H1 (cell line): ENCODE data around the gene LRRTM4. TPM values are rescaled to one million over a fixed set of nuclear protein-coding genes. Genes with fewer than 3 reads are reported as not detected.

Experiments
- CTCF ChIA-PET: fragments of 300-600 bp; sonication (Branson Sonifier 250); formaldehyde crosslinking; loops from one replicate; lab custom pipeline; 2021; ENCODE audit not compliant: partially characterized antibody; lab: Charles Lee
- POLR2A ChIA-PET: fragments of 300-600 bp; sonication (Branson Sonifier 250); formaldehyde crosslinking; loops from one replicate; lab custom pipeline; 2021; ENCODE audit warnings: inconsistent platforms; ENCODE audit not compliant: partially characterized antibody; lab: Charles Lee
- DNase-seq, 2 experiments: peaks; one replicate each; pipeline versions ENCODE4 v3.0.0 to v3.0.0-alpha.2; 2010 to 2022; ENCODE audit warnings: low spot score in 2 of 2, low read depth in 1 of 2, mixed read lengths in 1 of 2
- FAIRE-seq: peaks from 2 replicates; lab custom pipeline; 2011; peaks lifted over from hg19 to GRCh38; lab: Jason Lieb, UNC
- H2AFZ ChIP-seq: 2 replicates; pipeline ENCODE4 v1.8.1; 2012; ENCODE audit warnings: low read length, inconsistent platforms
- H2AK5ac ChIP-seq: 2 replicates; pipeline ENCODE4 v1.6.1; 2013; ENCODE audit warnings: low read depth, low read length
- H2BK120ac ChIP-seq: replicated peaks from 2 replicates; pipeline ENCODE3; 2013; ENCODE audit warnings: low read depth, low read length, inconsistent platforms
- H2BK12ac ChIP-seq: 2 replicates; pipeline ENCODE4 v1.6.1; 2013; ENCODE audit warnings: low read depth, low read length
- H2BK15ac ChIP-seq: 2 replicates; pipeline ENCODE4 v1.6.1; 2013; ENCODE audit warnings: low read length
- H2BK20ac ChIP-seq: 2 replicates; pipeline ENCODE4 v1.6.1; 2013; ENCODE audit warnings: low read length
- H2BK5ac ChIP-seq: 2 replicates; pipeline ENCODE4 v1.6.1; 2013; ENCODE audit warnings: low read depth, low read length
- H3K14ac ChIP-seq: 2 replicates; pipeline ENCODE4 v1.6.1; 2013; ENCODE audit warnings: inconsistent platforms; ENCODE audit not compliant: insufficient read length
- H3K18ac ChIP-seq: 2 replicates; pipeline ENCODE4 v1.6.1; 2013; ENCODE audit warnings: low read length; ENCODE audit errors: extremely low read depth
- H3K23ac ChIP-seq: 2 replicates; pipeline ENCODE4 v1.6.1; 2013; ENCODE audit warnings: inconsistent platforms; ENCODE audit not compliant: insufficient read length
- H3K23me2 ChIP-seq: 2 replicates; pipeline ENCODE4 v1.6.1; 2013; ENCODE audit warnings: low read depth, low read length
- H3K27ac ChIP-seq: 2 replicates; pipeline ENCODE4 v1.6.1; 2011; ENCODE audit warnings: low read depth, low read length, inconsistent platforms
- H3K27me3 ChIP-seq, 4 experiments: replicated peaks in 1 of 4; 1 replicate in 1 of 4; 2 replicates in 3 of 4; pipeline versions ENCODE4 v1.6.1 to v1.8.1; 2011 to 2013; ENCODE audit warnings: low read length in 3 of 4, mild to moderate bottlenecking in 3 of 4, inconsistent platforms in 2 of 4, mixed read lengths in 2 of 4, moderate library complexity in 1 of 4; ENCODE audit not compliant: control insufficient read depth in 3 of 4, insufficient read depth in 3 of 4; ENCODE audit errors: extremely low read depth in 1 of 4
- H3K36me3 ChIP-seq, 4 experiments: 2 replicates each; pipeline versions ENCODE4 v1.6.1 to v1.8.1; 2011 to 2013; ENCODE audit warnings: mild to moderate bottlenecking in 4 of 4, low read length in 3 of 4, moderate library complexity in 2 of 4, control low read depth in 1 of 4, inconsistent platforms in 1 of 4; ENCODE audit not compliant: insufficient read depth in 4 of 4, control insufficient read depth in 2 of 4
- H3K4ac ChIP-seq: replicated peaks from 2 replicates; pipeline ENCODE3; 2013; ENCODE audit warnings: low read length, low read depth, mixed read lengths, inconsistent platforms; ENCODE audit not compliant: insufficient read length
- H3K4me1 ChIP-seq, 4 experiments: replicated peaks in 1 of 4; 1 replicate in 1 of 4; 2 replicates in 3 of 4; pipeline versions ENCODE4 v1.6.1 to v1.8.1; 2011 to 2013; ENCODE audit warnings: low read length in 3 of 4, inconsistent platforms in 2 of 4, mixed read lengths in 1 of 4; ENCODE audit not compliant: insufficient read depth in 4 of 4, control insufficient read depth in 3 of 4
- H3K4me2 ChIP-seq, 2 experiments: 2 replicates each; pipeline versions ENCODE4 v1.6.1 to v1.8.1; 2011 to 2013; ENCODE audit warnings: low read depth in 2 of 2, low read length in 2 of 2, control low read depth in 1 of 2, inconsistent platforms in 1 of 2, mild to moderate bottlenecking in 1 of 2; ENCODE audit not compliant: insufficient read depth in 1 of 2
- H3K4me3 ChIP-seq, 4 experiments: fragments of 200-600, 300-600 bp in 1 of 4; sonication (generic), shearing (Covaris generic), sonication (Bioruptor Twin) in 1 of 4; 2 replicates each; pipeline versions ENCODE4 v1.5.1 to v1.8.1; 2011 to 2016; ENCODE audit warnings: low read length in 4 of 4, low read depth in 3 of 4, control low read depth in 2 of 4, inconsistent platforms in 2 of 4, mild to moderate bottlenecking in 2 of 4, mixed read lengths in 1 of 4, moderate library complexity in 1 of 4; ENCODE audit not compliant: insufficient read depth in 2 of 4; ENCODE audit errors: extremely low read depth in 1 of 4
- H3K56ac ChIP-seq: replicated peaks from 2 replicates; pipeline ENCODE3; 2013; ENCODE audit warnings: low read depth, mild to moderate bottlenecking, mixed read lengths, low read length, inconsistent platforms; ENCODE audit not compliant: insufficient read length
- H3K79me1 ChIP-seq: 2 replicates; pipeline ENCODE4 v1.6.1; 2013; ENCODE audit warnings: low read depth, low read length, control low read depth
- H3K79me2 ChIP-seq, 2 experiments: 2 replicates each; pipeline versions ENCODE4 v1.6.1 to v1.8.1; 2012 to 2013; ENCODE audit warnings: low read length in 2 of 2, mild to moderate bottlenecking in 2 of 2, inconsistent platforms in 1 of 2; ENCODE audit not compliant: insufficient read depth in 2 of 2, control insufficient read depth in 1 of 2
- H3K9ac ChIP-seq, 4 experiments: replicated peaks in 1 of 4; 1 replicate in 1 of 4; 2 replicates in 3 of 4; pipeline versions ENCODE4 v1.6.1 to v1.8.1; 2011 to 2013; ENCODE audit warnings: low read depth in 3 of 4, low read length in 3 of 4, control low read depth in 2 of 4, mild to moderate bottlenecking in 2 of 4, moderate library complexity in 2 of 4, inconsistent platforms in 1 of 4; ENCODE audit errors: extremely low read depth in 1 of 4
- H3K9me3 ChIP-seq, 2 experiments: 2 replicates each; pipeline versions ENCODE4 v1.6.1 to v1.8.1; 2012 to 2013; ENCODE audit warnings: mild to moderate bottlenecking in 2 of 2, moderate library complexity in 2 of 2, control low read depth in 1 of 2, inconsistent platforms in 1 of 2, low read depth in 1 of 2, low read length in 1 of 2, mixed read lengths in 1 of 2; ENCODE audit not compliant: insufficient read depth in 2 of 2
- H4K20me1 ChIP-seq, 2 experiments: replicated peaks in 1 of 2; 2 replicates each; pipeline versions ENCODE3 to v1.8.1; 2011 to 2013; ENCODE audit warnings: inconsistent platforms in 2 of 2, low read length in 2 of 2, mild to moderate bottlenecking in 1 of 2; ENCODE audit not compliant: insufficient read depth in 2 of 2, control insufficient read depth in 1 of 2
- H4K5ac ChIP-seq: 2 replicates; pipeline ENCODE4 v1.6.1; 2013; ENCODE audit warnings: low read length, low read depth, mixed read lengths, inconsistent platforms; ENCODE audit not compliant: insufficient read length
- H4K8ac ChIP-seq: 2 replicates; pipeline ENCODE4 v1.8.0; 2013; ENCODE audit warnings: mild to moderate bottlenecking, moderate library complexity, low read length, inconsistent platforms; ENCODE audit not compliant: insufficient read depth; ENCODE audit errors: extremely low read depth
- H4K91ac ChIP-seq: replicated peaks from 2 replicates; pipeline ENCODE3; 2013; ENCODE audit warnings: low read length, mixed read lengths, inconsistent platforms; ENCODE audit not compliant: insufficient read length
- ASH2L ChIP-seq: fragments of 200-600, 300-600 bp; sonication (generic); IDR thresholded peaks from one replicate; pipeline ENCODE4 v1.7.1; 2017; ENCODE audit warnings: low read length
- FOSL1 ChIP-seq: IDR thresholded peaks from 2 replicates; pipeline ENCODE4 v1.6.1; 2011; ENCODE audit warnings: mild to moderate bottlenecking, low read depth, low read length, moderate library complexity; ENCODE audit not compliant: insufficient read depth
- PHF8 ChIP-seq: fragments of 200-600 bp; sonication (generic); conservative IDR thresholded peaks from 2 replicates; pipeline ENCODE4 v1.7.1; 2012; ENCODE audit warnings: low read depth, mild to moderate bottlenecking, inconsistent platforms, low read length, moderate library complexity
- SP1 ChIP-seq: IDR thresholded peaks from 2 replicates; pipeline ENCODE4 v1.6.1; 2011; ENCODE audit warnings: low read depth, low read length
- SP2 ChIP-seq: IDR thresholded peaks from 2 replicates; pipeline ENCODE4 v1.6.1; 2012; ENCODE audit warnings: mild to moderate bottlenecking, low read length, inconsistent platforms
- TBP ChIP-seq: IDR thresholded peaks from 2 replicates; pipeline ENCODE4 v1.6.1; 2011; ENCODE audit warnings: low read depth, low read length, improper control_type of control experiment
- TEAD4 ChIP-seq: IDR thresholded peaks from 2 replicates; pipeline ENCODE4 v1.6.1; 2012; ENCODE audit warnings: low read depth, low read length, inconsistent platforms, mixed read lengths
- WGBS, 2 experiments: shearing (Covaris generic) in 1 of 2; methylation state at CpG; one replicate each; pipeline versions ENCODE4 v1.1.6 to v1.1.7; 2013 to 2015; ENCODE audit warnings: low lambda C conversion rate in 2 of 2, mixed read lengths in 2 of 2, inconsistent platforms in 1 of 2, low coverage in 1 of 2, missing lambda C conversion rate in 1 of 2; ENCODE audit not compliant: insufficient replicate concordance in 2 of 2, insufficient coverage in 1 of 2, insufficient read length in 1 of 2; ENCODE audit errors: extremely low coverage in 1 of 2, missing lambda C conversion rate in 1 of 2; 5-methylcytosine and 5-hydroxymethylcytosine counted together
- polyA plus RNA-seq, 7 experiments: library from polyadenylated mRNA; depleted of rRNA in 3 of 7; stranded (reverse) in 5 of 7; unstranded in 2 of 7; fragments of >200 nt in 5 of 7; fragments of 200-250 nt in 2 of 7; gene quantifications; 1 replicate in 5 of 7; 2 replicates in 1 of 7; 4 replicates in 1 of 7; pipeline versions ENCODE4 v1.2.1 to v1.2.3, GENCODE V29; 2011 to 2013; ENCODE audit warnings: missing spikeins in 2 of 7, mixed read lengths in 2 of 7
- total RNA-seq: library from RNA; stranded (reverse); fragmentation: NEBNext Ultra II Directional; extraction: Animal tissue kit (Norgen Biotek cat#: 25700); gene quantifications from 2 replicates; pipeline ENCODE4 v1.2.1, GENCODE V29; 2021
- TF ChIP-seq, protein P1 (sequence below): IDR thresholded peaks from 2 replicates; pipeline ENCODE4 v1.6.1; 2011; ENCODE audit warnings: low read depth, mild to moderate bottlenecking, low read length; ENCODE audit not compliant: insufficient read depth

The LRRTM4 gene
- total and polyA plus RNA-seq, 2 of the 8 experiments (the other 6 are each of a cell fraction or from before 2014, with no cell fraction given): 3.6 to 9.5 TPM

DNA sequence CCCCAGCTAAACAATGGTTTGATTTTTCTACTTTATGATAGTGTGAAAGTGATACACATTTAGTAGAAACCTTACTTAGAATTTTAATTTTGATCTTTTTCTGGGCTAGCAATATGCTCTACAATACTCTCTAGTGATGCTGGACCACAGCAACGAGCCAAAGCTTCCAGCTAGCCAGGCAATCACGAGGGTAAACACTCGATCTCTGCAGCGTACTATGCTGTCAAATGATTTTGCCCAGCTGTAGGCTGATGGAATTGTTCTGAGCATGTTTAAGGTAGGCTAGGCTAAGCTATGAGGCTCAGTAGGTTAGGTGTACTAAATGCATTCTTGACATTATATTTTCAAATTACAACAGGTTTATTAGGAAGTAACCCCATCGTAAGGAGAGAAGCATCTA lies 207.5 kb downstream of the LRRTM4 start:
- Histone ChIP-seq H2BK120ac (no peak overlapping the region), H2AFZ (no peak overlapping the region), H3K23ac (no peak overlapping the region), H4K20me1 (no peaks in the 10 kb centered on the region), H4K8ac (no peak overlapping the region), H2AK5ac (no peak overlapping the region), H2BK15ac (no peak overlapping the region), H2BK5ac (no peak overlapping the region), H3K36me3 (no peaks in the 10 kb centered on the region), H3K27me3 (no peaks in the 10 kb centered on the region), H3K23me2 (no peaks in the 10 kb centered on the region), H2BK20ac (no peak overlapping the region), H3K9ac (no peak overlapping the region), H3K4ac (no peak overlapping the region), H3K14ac (no peak overlapping the region), H4K5ac (no peak overlapping the region), H3K79me1 (no peaks in the 10 kb centered on the region), H3K27ac (no peak overlapping the region), H3K79me2 (no peaks in the 10 kb centered on the region), H3K9me3 (no peaks in the 10 kb centered on the region), H2BK12ac (no peak overlapping the region), H3K4me1 (no peaks in the 10 kb centered on the region), H3K56ac (no peak overlapping the region), H3K4me2 (no peak overlapping the region)
- POLR2A ChIA-PET: no interaction called here
- no peak for DNase-seq
- no peak for FAIRE-seq
- whole genome bisulfite sequencing, 2 experiments: 90% methylated on average over 5 of the region's 5 CpGs; no CpG with 5 or more reads in 1 of the 2 experiments
- CTCF ChIA-PET: interaction anchor here (0.6 to 1.6 kb wide), 2 partner anchors 14 to 239 kb away, joined by 3 read pairs; no protein-coding TSS in a partner anchor
- TF ChIP-seq SP2: no peak
- TF ChIP-seq SP1: no peak
- no peak for TF ChIP-seq FOSL1
- TF ChIP-seq TEAD4: no peak
- TF ChIP-seq PHF8: no peak
- no peak for TF ChIP-seq TBP
- TF ChIP-seq, protein P1, sequence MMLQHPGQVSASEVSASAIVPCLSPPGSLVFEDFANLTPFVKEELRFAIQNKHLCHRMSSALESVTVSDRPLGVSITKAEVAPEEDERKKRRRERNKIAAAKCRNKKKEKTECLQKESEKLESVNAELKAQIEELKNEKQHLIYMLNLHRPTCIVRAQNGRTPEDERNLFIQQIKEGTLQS: no peak
- no peak for TF ChIP-seq ASH2L
- TF ChIP-seq, all 59 proteins: peak for 0
- Histone ChIP-seq H3K18ac (no peak overlapping the region), H4K91ac (no peak overlapping the region), H3K4me3 (no peak overlapping the region)
